Subcutaneous abdominal adipose tissue (tissue), 5 donors: ENCODE results near the gene MTPN.

Source experiments
- H3K27ac ChIP-seq: one replicate; pipeline ENCODE4 v1.7.0; 2013; ENCODE audit warnings: low read depth, mild to moderate bottlenecking, inconsistent platforms, low read length, moderate library complexity
- H3K27me3 ChIP-seq, 5 donors: one replicate each; pipeline ENCODE4 v1.7.0; 2013; ENCODE audit warnings: low read length in 5 of 5, inconsistent platforms in 1 of 5; ENCODE audit not compliant: control insufficient read depth in 5 of 5, insufficient read depth in 4 of 5
- H3K36me3 ChIP-seq, 5 donors: one replicate each; pipeline ENCODE4 v1.7.0; 2013; ENCODE audit warnings: low read length in 5 of 5; ENCODE audit not compliant: control insufficient read depth in 5 of 5, insufficient read depth in 5 of 5
- H3K4me1 ChIP-seq, 5 donors: one replicate each; pipeline ENCODE4 v1.7.0; 2013; ENCODE audit warnings: low read length in 5 of 5, mild to moderate bottlenecking in 3 of 5, moderate library complexity in 1 of 5; ENCODE audit not compliant: control insufficient read depth in 5 of 5, insufficient read depth in 5 of 5
- H3K4me3 ChIP-seq, 5 donors: one replicate each; pipeline ENCODE4 v1.7.0; 2013; ENCODE audit warnings: low read length in 5 of 5, low read depth in 1 of 5
- H3K9ac ChIP-seq, 5 donors: one replicate each; pipeline ENCODE4 v1.7.0; 2013; ENCODE audit warnings: low read length in 5 of 5, mild to moderate bottlenecking in 4 of 5, moderate library complexity in 3 of 5
- H3K9me3 ChIP-seq, 5 donors: one replicate each; pipeline ENCODE4 v1.7.0; 2013; ENCODE audit warnings: low read length in 5 of 5; ENCODE audit not compliant: control insufficient read depth in 5 of 5
- donor health status: healthy.
- donor health status: healthy.
- donor health status: healthy.
- donor health status: healthy.
- donor health status: healthy.

MTPN gene

GRCh38 chr7:136009488-136010079 is 32.4 kb upstream of the MTPN start:
- Histone ChIP-seq H3K4me1 (no peaks in the 10 kb centered on the region), H3K9me3 (no peaks in the 10 kb centered on the region), H3K4me3 (no peak overlapping the region), H3K27me3 (no peaks in the 10 kb centered on the region), H3K36me3 (no peaks in the 10 kb centered on the region), H3K27ac (no peak overlapping the region), H3K9ac (no peak overlapping the region)

- H3K4me3 ChIP-seq: no peak overlapping the region
Measured at GRCh38 chr7:136006208-136006607, 29.0 kb upstream of the MTPN start.

GRCh38 chr7:136004083-136004482 is 26.9 kb upstream of the MTPN start:
- Histone ChIP-seq H3K4me1 (no peaks in the 10 kb centered on the region), H3K9ac (no peak overlapping the region), H3K36me3 (no peaks in the 10 kb centered on the region), H3K27me3 (no peaks in the 10 kb centered on the region), H3K4me3 (no peak overlapping the region), H3K27ac (no peak overlapping the region), H3K9me3 (peaks cover 0 to 6% (median 3%) of the 10 kb centered on the region in 5 donors)

More at GRCh38 chr7:136006208-136006607, 29.0 kb upstream of the MTPN start:
- H3K36me3 ChIP-seq: no peaks in the 10 kb centered on the region
- H3K27me3 ChIP-seq: no peaks in the 10 kb centered on the region
- H3K27ac ChIP-seq: no peak overlapping the region
- H3K9ac ChIP-seq: no peak overlapping the region
- H3K4me1 ChIP-seq: no peaks in the 10 kb centered on the region
- H3K9me3 ChIP-seq: no peaks in the 10 kb centered on the region

- Histone ChIP-seq H3K4me1 (no peaks in the 10 kb centered on the region), H3K27me3 (no peaks in the 10 kb centered on the region), H3K9ac (no peak overlapping the region), H3K36me3 (no peaks in the 10 kb centered on the region), H3K4me3 (no peak overlapping the region), H3K9me3 (peaks cover 0 to 6% (median 3%) of the 10 kb centered on the region in 5 donors), H3K27ac (no peak overlapping the region)
Measured at GRCh38 chr7:136002802-136003201, 25.6 kb upstream of the MTPN start.

- no peaks in the 10 kb centered on the region for H3K4me1 ChIP-seq
- peaks cover 0 to 6% (median 3%) of the 10 kb centered on the region in 5 donors for H3K9me3 ChIP-seq
- H3K4me3 ChIP-seq: no peak overlapping the region
- no peak overlapping the region for H3K27ac ChIP-seq
- H3K9ac ChIP-seq: no peak overlapping the region
- H3K27me3 ChIP-seq: no peaks in the 10 kb centered on the region
- no peaks in the 10 kb centered on the region for H3K36me3 ChIP-seq
Measured at GRCh38 chr7:136000288-136000913, 23.2 kb upstream of the MTPN start.

GRCh38 chr7:135998081-135998480 is 20.9 kb upstream of the MTPN start:
- no peaks in the 10 kb centered on the region for H3K27me3 ChIP-seq
- H3K4me1 ChIP-seq: no peaks in the 10 kb centered on the region
- no peaks in the 10 kb centered on the region for H3K36me3 ChIP-seq
- H3K27ac ChIP-seq: no peak overlapping the region
- H3K4me3 ChIP-seq: no peak overlapping the region
- H3K9me3 ChIP-seq: peaks cover 0 to 6% (median 3%) of the 10 kb centered on the region in 5 donors
- H3K9ac ChIP-seq: no peak overlapping the region

- no peak overlapping the region for H3K4me3 ChIP-seq
- no peak overlapping the region for H3K27ac ChIP-seq
- H3K9ac ChIP-seq: no peak overlapping the region
- no peaks in the 10 kb centered on the region for H3K36me3 ChIP-seq
- no peaks in the 10 kb centered on the region for H3K4me1 ChIP-seq
- H3K27me3 ChIP-seq: no peaks in the 10 kb centered on the region
- peaks cover 0 to 6% (median 3%) of the 10 kb centered on the region in 5 donors for H3K9me3 ChIP-seq
Measured at GRCh38 chr7:135995748-135996147, 18.6 kb upstream of the MTPN start.

GRCh38 chr7:135994466-135995205 is 17.5 kb upstream of the MTPN start:
- H3K27ac ChIP-seq: no peak overlapping the region
- H3K4me3 ChIP-seq: no peak overlapping the region

GRCh38 chr7:135993950-135994349 is 16.8 kb upstream of the MTPN start:
- H3K9ac ChIP-seq: no peak overlapping the region
- H3K9me3 ChIP-seq: no peaks in the 10 kb centered on the region
- H3K36me3 ChIP-seq: no peaks in the 10 kb centered on the region
- no peak overlapping the region for H3K4me3 ChIP-seq
- H3K27me3 ChIP-seq: no peaks in the 10 kb centered on the region
- H3K4me1 ChIP-seq: no peaks in the 10 kb centered on the region
- H3K27ac ChIP-seq: no peak overlapping the region

More at GRCh38 chr7:135994466-135995205, 17.5 kb upstream of the MTPN start:
- Histone ChIP-seq H3K9ac (no peak overlapping the region), H3K4me1 (no peaks in the 10 kb centered on the region), H3K9me3 (no peaks in the 10 kb centered on the region), H3K36me3 (no peaks in the 10 kb centered on the region), H3K27me3 (no peaks in the 10 kb centered on the region)

GRCh38 chr7:135991906-135992305 is 14.7 kb upstream of the MTPN start:
- no peak overlapping the region for H3K4me3 ChIP-seq
- no peak overlapping the region for H3K27ac ChIP-seq
- H3K9ac ChIP-seq: no peak overlapping the region
- no peaks in the 10 kb centered on the region for H3K9me3 ChIP-seq
- H3K27me3 ChIP-seq: no peaks in the 10 kb centered on the region
- no peaks in the 10 kb centered on the region for H3K4me1 ChIP-seq
- no peaks in the 10 kb centered on the region for H3K36me3 ChIP-seq
